ENCODE results near the gene GAGE12C.
"Not testable (repeated sequence)": the region's sequence is repeated elsewhere in the genome, so short reads cannot be mapped to it uniquely, and the experiment has no call there.

The GAGE12C gene

GRCh38 chrX:49531877-49532276, at the start of gene GAGE12C:
Gene GAGE12C, plus strand, starts transcription at chrX:49532177. Its CDS starts 1,155 bp downstream, at chrX:49533332.
- not testable (repeated sequence) for DNase-seq

- not testable (repeated sequence) for DNase-seq
Measured at GRCh38 chrX:49541433-49541832, 9.5 kb downstream of the GAGE12C start, which contains the start of gene GAGE12D. Gene GAGE12D, plus strand, starts transcription at chrX:49541733. Its CDS starts 1,155 bp downstream, at chrX:49542888.

- not testable (repeated sequence) for DNase-seq
Measured at GRCh38 chrX:49550989-49551388, 19.0 kb downstream of the GAGE12C start, which contains the start of gene GAGE12E. Gene GAGE12E, plus strand, starts transcription at chrX:49551289. Its CDS starts 1,155 bp downstream, at chrX:49552444.

GRCh38 chrX:49560542-49560941, 28.6 kb downstream of the GAGE12C start, which contains the start of gene GAGE12F:
Gene GAGE12F, plus strand, starts transcription at chrX:49560842. Its CDS starts 1,155 bp downstream, at chrX:49561997.
- not testable (repeated sequence) for DNase-seq

- DNase-seq: not testable (repeated sequence)
Measured at GRCh38 chrX:49568728-49569127, 36.8 kb downstream of the GAGE12C start.

GRCh38 chrX:49569152-49569551, 37.2 kb downstream of the GAGE12C start:
- DNase-seq: not testable (repeated sequence)

GRCh38 chrX:49570100-49570499, 38.1 kb downstream of the GAGE12C start, which contains the start of gene GAGE12G:
Gene GAGE12G, plus strand, starts transcription at chrX:49570400. Its CDS starts 1,155 bp downstream, at chrX:49571555.
- DNase-seq: not testable (repeated sequence)

- not testable (repeated sequence) for DNase-seq
Measured at GRCh38 chrX:49579649-49580048, 47.7 kb downstream of the GAGE12C start, which contains the start of gene GAGE12H. Gene GAGE12H, plus strand, starts transcription at chrX:49579949. Its CDS starts 1,155 bp downstream, at chrX:49581104.

All from COR-L47 (cell line).